Right hindlimb (tissue), 1 donor: ENCODE data around the gene RIMBP3C.
"Not testable (repeated sequence)": the region's sequence is repeated elsewhere in the genome, so short reads cannot be mapped to it uniquely, and the experiment has no call there.

ENCODE experiments used
- DNase-seq: peaks from one replicate; pipeline ENCODE4 v3.0.0-alpha.2; 2018

Gene RIMBP3C

GRCh38 chr22:21551361-21551760, at the start of gene RIMBP3C:
Gene RIMBP3C (minus strand): TSS chr22:21551461. CDS start chr22:21550976, 485 bp downstream.
- DNase-seq = not testable (repeated sequence)

GRCh38 chr22:21599053-21599893, 48.0 kb upstream of the RIMBP3C start:
- DNase-seq = no peak

- no peak for DNase-seq
These were observed 47.0 kb upstream of the RIMBP3C start for GRCh38 chr22:21598302-21598701.

DNA sequence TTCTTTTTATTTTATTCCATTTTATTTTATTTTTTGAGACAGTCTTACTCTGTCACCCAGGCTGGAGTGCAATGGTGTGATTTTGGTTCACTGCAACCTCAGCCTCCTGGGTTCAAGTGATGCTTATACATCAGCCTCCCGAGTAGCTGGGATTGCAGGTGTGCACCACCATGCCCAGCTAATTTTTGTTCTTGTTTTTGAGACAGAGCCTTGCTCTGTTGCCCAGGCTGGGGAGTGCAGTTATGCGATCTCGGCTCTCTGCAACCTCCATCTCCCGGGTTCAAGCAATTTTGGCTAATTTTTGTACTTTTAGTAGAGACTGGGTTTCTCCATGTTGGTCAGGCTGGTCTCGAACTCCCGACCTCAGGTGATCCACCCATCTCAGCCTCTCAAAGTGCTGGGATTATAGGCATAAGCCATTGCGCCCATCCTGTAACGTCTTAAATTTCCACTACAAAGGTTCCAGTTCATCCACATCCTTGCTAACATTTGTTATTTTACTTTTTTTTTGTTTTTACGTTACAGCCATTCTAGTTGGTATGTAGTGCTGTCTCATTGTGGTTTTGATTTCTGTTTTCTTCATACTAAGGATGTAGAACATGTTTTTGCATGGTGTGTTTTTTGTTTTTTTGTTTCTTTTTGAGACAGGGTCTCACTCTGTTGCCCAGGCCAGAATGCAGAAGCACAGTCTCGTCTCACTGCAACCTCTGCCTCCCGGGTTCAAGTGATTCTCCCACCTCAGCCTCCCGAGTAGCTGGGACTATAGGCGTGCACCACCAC, 45.3 kb upstream of the RIMBP3C start:
- DNase-seq = not testable (repeated sequence)

DNA sequence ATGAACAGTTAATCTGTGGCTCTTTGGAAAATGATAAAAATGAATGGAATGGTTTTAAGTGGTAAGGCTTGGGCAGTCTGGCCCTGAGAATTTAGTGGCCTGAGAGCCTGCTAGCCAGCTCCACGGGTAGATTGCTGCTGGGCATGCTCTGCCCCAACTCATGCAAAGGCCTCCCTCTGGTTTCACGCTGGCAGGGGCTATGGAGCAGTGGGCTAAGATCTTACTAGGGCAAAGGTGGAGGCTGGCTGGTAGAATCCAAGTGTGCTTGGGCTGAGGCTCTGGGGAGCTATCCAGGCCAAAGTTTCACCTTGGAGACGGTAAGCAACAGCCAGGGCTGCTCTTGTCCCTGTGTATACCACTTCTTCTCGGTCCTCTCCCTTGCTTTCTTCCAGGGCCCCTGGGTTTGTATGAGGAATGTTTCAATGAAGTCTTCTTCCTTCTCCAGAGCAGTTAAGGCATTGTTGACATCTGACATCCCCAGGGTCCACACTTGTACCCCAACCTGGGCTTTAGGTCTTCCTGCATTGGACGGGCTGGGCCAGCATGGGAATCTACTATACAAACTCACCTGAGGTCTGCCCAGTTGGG, 43.7 kb upstream of the RIMBP3C start:
- no peak for DNase-seq

GRCh38 chr22:21593406-21594232, 42.4 kb upstream of the RIMBP3C start:
- no peak for DNase-seq

GRCh38 chr22:21592422-21592821, 41.2 kb upstream of the RIMBP3C start:
- DNase-seq = no peak

DNA sequence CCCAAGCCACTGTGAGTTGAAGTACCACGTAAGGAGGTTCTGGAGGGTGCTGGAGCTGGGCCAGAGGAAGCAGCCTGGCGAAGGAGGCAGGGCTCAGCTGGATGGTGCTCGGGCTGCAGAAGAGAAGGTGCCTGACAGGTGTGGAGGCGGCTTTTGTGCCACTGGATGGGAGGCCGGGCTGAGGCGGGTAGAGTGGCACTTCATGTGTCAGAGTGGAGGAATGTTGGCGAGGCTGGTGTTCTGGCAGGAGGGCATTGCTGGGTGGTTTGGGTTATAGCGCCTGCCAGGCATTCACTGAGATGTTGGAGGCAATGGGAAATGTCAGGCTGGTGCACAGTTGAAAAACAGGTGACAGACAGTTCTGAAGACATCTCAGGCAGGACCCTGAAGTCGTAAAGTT, 40.4 kb upstream of the RIMBP3C start:
- no peak for DNase-seq

DNA sequence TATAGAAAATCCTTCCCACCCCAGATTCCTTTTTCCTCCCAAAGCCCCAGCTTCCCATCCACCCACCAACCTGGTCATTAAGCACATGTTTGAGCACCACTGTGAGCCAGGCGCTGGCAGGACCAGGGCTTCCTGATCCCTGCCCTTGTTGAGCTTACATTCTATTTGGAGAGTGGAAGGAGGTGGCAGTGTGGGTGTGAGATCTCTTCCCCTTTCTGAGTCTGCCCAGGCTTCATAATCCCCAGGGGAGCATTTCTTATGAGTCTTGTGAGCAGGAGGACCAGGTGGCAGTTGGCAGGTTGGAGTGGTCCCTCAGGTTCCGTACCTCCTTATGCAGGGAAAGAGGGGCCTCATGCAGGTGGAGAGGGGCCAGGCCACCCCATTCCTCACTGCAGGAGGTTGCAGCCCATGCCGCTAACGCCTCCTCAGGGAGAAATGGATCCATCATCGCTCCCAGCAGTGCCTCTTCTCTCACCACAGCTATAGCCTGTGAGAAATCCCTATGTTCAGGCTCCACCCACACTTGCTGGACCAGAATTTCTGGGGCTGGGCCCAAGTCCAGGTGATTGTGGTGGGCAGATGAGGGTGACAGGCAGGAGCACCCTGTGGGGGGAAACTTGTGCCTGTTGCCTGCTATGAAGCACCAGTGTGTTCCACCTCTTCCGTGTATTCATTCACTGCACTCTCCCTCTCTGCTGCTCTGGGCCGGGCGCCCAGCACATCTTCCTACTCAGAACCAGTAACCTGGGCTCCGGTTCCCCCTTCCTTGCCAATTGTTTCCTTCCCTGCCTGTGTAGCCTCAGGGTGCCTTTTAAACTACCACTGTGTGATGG, 39.8 kb upstream of the RIMBP3C start:
- no peak for DNase-seq

GRCh38 chr22:21589396-21589795, 38.1 kb upstream of the RIMBP3C start:
- no peak for DNase-seq

DNA sequence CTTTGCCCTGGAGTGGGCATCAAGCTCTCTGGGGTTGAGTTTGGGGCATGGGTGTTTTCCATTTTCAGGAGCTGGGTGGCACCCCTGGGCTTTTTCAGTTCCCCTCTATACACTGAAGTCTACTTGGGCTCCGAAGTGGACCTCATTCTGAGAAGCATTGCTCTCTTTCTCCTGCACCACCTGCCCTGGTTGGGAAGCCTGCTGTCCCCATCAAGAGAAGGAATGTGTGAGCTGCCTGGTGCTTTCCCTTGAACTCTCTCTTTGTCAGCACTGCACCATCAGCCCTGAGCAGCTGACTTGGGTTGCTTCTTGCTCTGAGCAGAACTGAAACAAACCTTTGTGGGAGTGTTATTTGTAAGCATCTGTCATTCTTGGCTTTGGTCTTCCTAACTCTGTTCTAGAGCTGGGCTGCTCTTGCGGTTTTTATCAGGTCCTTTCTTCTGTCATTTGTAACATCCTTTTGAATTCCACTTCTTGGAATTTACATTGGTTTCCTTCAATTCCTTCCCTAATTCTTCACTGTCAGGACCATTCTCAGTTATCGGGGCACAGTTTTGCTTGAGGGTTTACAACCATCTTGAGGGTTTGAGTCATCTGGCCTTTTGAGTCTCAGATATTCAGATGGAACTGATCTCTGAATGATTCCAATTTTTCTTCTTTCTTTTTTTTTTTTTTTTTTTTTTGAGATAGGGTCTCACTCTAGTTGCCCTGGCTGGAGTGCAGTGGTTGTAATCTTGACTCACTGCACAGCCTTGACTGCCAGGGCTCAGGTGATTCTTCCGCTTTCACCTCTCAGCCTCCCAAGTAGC, 36.7 kb upstream of the RIMBP3C start:
- no peak for DNase-seq

GRCh38 chr22:21585389-21585788, 34.1 kb upstream of the RIMBP3C start:
- DNase-seq = no peak

DNA sequence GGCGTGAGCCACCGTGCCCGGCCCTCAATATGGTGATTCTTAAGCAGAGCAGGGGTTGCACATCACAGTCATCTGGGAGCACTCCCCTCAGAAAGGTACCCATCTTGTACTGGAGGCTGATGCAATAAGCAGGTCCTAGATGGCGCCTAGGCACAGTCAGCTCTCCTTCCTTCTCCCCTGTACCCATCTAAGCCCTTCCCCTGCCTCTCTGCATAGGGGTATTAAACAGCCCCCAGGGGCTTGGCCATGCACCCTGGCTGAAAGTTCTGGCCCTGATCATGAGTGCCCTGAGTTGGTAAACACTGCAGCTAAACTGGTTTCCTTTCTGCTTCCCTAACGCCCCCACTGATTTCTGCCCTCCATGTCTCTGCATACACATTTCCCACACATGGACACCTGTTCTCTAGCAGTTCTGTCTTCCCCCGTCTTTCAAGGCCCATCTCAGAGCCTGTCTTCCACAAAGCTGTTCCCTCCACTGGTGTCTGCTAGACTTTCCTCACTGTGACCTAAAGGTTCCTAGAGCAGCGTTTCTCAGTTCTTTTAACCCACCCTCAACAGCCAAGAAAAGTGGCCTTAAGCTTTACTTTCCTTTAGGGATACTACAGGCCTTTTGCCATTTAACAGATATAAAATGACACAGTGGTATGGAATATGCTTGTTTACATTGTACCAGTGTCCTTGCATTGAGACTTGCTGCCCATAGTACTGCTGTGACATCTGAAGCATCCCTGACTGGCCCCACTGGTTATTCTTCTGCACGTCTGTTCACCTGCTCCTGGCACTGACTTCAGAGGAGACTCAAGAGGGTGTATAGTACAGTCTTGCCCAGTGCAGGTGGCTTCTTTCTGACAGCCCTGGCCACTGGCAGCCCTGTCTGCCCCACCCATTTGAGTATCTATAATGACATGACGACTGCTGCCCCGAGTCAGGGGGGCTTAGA, 31.8 kb upstream of the RIMBP3C start:
- DNase-seq = no peak

- DNase-seq = not testable (repeated sequence)
These were observed 29.9 kb upstream of the RIMBP3C start for GRCh38 chr22:21581009-21581713.

DNA sequence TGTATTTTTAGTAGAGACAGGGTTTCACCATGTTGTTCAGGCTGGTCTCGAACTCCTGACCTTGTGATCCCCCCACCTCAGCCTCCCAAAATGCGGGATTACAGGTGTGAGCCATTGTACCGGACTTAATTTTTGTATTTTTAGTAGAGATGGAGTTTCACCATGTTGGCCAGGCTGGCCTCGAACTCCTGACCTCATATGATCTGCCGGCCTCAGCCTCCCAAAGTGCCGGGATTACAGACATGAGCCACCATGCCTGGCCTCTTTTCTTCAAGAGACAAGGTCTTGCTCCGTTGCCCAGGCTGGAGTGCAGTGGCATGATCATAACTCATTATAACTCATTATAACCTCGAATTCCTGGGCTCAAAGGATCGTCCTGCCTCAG, 29.4 kb upstream of the RIMBP3C start:
- not testable (repeated sequence) for DNase-seq

- DNase-seq = no peak
These were observed 28.2 kb upstream of the RIMBP3C start for GRCh38 chr22:21579474-21579851.

DNA sequence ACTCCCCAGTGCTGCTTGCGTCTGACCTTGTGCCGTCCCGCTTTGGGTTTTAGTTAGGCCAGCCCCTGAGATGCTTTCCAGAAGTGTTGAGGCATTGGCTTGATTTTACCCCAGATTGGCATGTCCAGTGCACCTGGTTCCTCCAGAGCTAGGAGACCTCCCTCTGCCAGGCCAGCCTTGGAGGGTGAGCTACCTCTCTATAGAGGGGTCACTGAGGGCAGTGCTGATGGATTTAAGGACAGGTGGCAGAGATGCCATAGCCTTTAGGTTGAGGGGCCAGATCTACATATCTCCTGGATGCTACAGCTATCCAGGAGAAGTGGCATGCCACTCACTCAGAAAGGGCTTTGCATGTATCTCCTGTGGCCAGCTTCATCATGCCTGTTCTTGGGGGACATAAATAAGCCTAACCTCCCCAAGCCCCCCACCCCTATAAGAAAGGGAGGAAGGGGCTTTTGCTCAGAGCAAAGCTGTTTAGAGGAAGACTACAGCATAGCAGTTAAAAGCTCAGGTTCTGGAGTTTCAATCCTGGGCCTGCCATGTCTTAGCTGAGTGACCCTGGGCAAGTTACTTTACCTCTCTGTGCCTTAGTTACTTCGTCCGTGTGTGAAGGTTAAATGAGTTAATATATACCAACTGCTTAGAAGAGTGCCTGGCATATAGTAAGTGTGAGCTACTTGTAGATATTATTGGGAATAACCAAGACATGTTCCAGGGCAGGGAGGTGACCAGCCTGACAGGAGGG, 22.7 kb upstream of the RIMBP3C start:
- no peak for DNase-seq

GRCh38 chr22:21573293-21573734, 22.1 kb upstream of the RIMBP3C start:
- no peak for DNase-seq
